HepG2 (cell line): ENCODE data around the gene SRCAP. TPM values are rescaled to one million over a fixed set of nuclear protein-coding genes. Genes with fewer than 3 reads are reported as not detected.

Experiments
- FOSL1 ChIP-seq: sonication (generic); formaldehyde crosslinking; IDR thresholded peaks from 2 replicates; pipeline ENCODE4 v1.9.0; 2021; ENCODE audit warnings: missing genetic modification reagents, borderline replicate concordance
- ISL2 ChIP-seq: sonication (generic); formaldehyde crosslinking; IDR thresholded peaks from 2 replicates; pipeline ENCODE4 v1.5.0; 2020; ENCODE audit warnings: missing genetic modification reagents
- MATR3 ChIP-seq: sonication (generic); formaldehyde crosslinking; IDR thresholded peaks from 2 replicates; pipeline ENCODE4 v1.4.0; 2020; ENCODE audit warnings: missing genetic modification reagents
- MEF2D ChIP-seq: sonication (generic); formaldehyde crosslinking; IDR thresholded peaks from 2 replicates; pipeline ENCODE4 v1.5.1; 2020; ENCODE audit warnings: mild to moderate bottlenecking, missing genetic modification reagents
- NFIB ChIP-seq: sonication (generic); formaldehyde crosslinking; IDR thresholded peaks from 2 replicates; pipeline ENCODE4 v1.9.0; 2021; ENCODE audit warnings: missing genetic modification reagents, mild to moderate bottlenecking, borderline replicate concordance
- RFXANK ChIP-seq: IDR thresholded peaks from 2 replicates; pipeline ENCODE4 v1.6.1; 2016
- SAFB2 ChIP-seq: sonication (generic); formaldehyde crosslinking; IDR thresholded peaks from 2 replicates; pipeline ENCODE4 v1.5.1; 2020; ENCODE audit warnings: missing genetic modification reagents, low read depth, mild to moderate bottlenecking, borderline replicate concordance
- SMAD9 ChIP-seq: sonication (generic); formaldehyde crosslinking; IDR thresholded peaks from 2 replicates; pipeline ENCODE4 v1.5.1; 2020; ENCODE audit warnings: mild to moderate bottlenecking, missing genetic modification reagents
- SMARCE1 ChIP-seq: fragments of 450-650 bp; IDR thresholded peaks from 2 replicates; pipeline ENCODE4 v1.6.1; 2017; ENCODE audit warnings: borderline replicate concordance
- ZMYM2 ChIP-seq: sonication (generic); formaldehyde crosslinking; IDR thresholded peaks from 2 replicates; pipeline ENCODE4 v1.8.0; 2022; ENCODE audit warnings: mild to moderate bottlenecking, missing genetic modification reagents
- ZNF20 ChIP-seq: sonication (generic); formaldehyde crosslinking; IDR thresholded peaks from 2 replicates; pipeline ENCODE4 v1.4.0; 2020; ENCODE audit warnings: mild to moderate bottlenecking, moderate library complexity, missing genetic modification reagents
- ZNF234 ChIP-seq: sonication (generic); formaldehyde crosslinking; conservative IDR thresholded peaks from 2 replicates; pipeline ENCODE4 v1.5.1; 2020; ENCODE audit warnings: mild to moderate bottlenecking, missing genetic modification reagents
- ZNF3 ChIP-seq: IDR thresholded peaks from 2 replicates; pipeline ENCODE4 v1.7.0; 2017; ENCODE audit warnings: inconsistent platforms
- ZNF333 ChIP-seq: sonication (generic); formaldehyde crosslinking; IDR thresholded peaks from 2 replicates; pipeline ENCODE4 v1.4.0; 2020; ENCODE audit warnings: mild to moderate bottlenecking, missing genetic modification reagents, borderline replicate concordance
- ZNF615 ChIP-seq: sonication (generic); formaldehyde crosslinking; IDR thresholded peaks from 2 replicates; pipeline ENCODE4 v1.5.0; 2020; ENCODE audit warnings: mild to moderate bottlenecking, missing genetic modification reagents, borderline replicate concordance
- ZNF747 ChIP-seq: sonication (generic); formaldehyde crosslinking; IDR thresholded peaks from 2 replicates; pipeline ENCODE4 v1.8.1; 2023; ENCODE audit warnings: missing genetic modification reagents, mild to moderate bottlenecking, borderline replicate concordance
- polyA plus RNA-seq, 8 experiments: library from polyadenylated mRNA; depleted of rRNA in 3 of 8; stranded (reverse) in 7 of 8; unstranded in 1 of 8; fragments of >200 nt; fragmentation: Illumina TruSeq in 4 of 8; extraction: Trizol in 4 of 8; gene quantifications; 2 replicates each; pipeline versions ENCODE4 v1.2.1 to v1.2.3, GENCODE V29; 2011 to 2016; ENCODE audit warnings: low read depth in 4 of 8, missing spikeins in 1 of 8, mixed read lengths in 1 of 8; ENCODE audit not compliant: insufficient read depth in 1 of 8
- total RNA-seq, 5 experiments: library from RNA; depleted of rRNA; stranded (reverse); fragments of >200 nt; fragmentation: Illumina TruSeq; extraction: Trizol; gene quantifications; 2 replicates each; pipeline ENCODE4 v1.2.3, GENCODE V29; 2016; ENCODE audit warnings: low read depth in 1 of 5
- TF ChIP-seq, protein P1 (sequence below): sonication (generic); formaldehyde crosslinking; conservative IDR thresholded peaks from 2 replicates; pipeline ENCODE4 v1.4.0; 2020; ENCODE audit warnings: missing genetic modification reagents
- TF ChIP-seq, protein P2 (sequence below): IDR thresholded peaks from 2 replicates; pipeline ENCODE4 v1.4.0; 2020; ENCODE audit warnings: mild to moderate bottlenecking, missing genetic modification reagents
- TF ChIP-seq, protein P3 (sequence below): sonication (generic); formaldehyde crosslinking; IDR thresholded peaks from 2 replicates; pipeline ENCODE4 v1.4.0; 2020; ENCODE audit warnings: missing genetic modification reagents; ENCODE audit errors: not compliant biosample characterization
- TF ChIP-seq, protein P4 (sequence below): IDR thresholded peaks from 2 replicates; pipeline ENCODE4 v1.6.1; 2016; ENCODE audit warnings: mild to moderate bottlenecking
- TF ChIP-seq, protein P5 (sequence below): IDR thresholded peaks from 2 replicates; pipeline ENCODE4 v1.6.1; 2016; ENCODE audit warnings: low read depth, borderline replicate concordance

Gene SRCAP
- total and polyA plus RNA-seq, 2 of the 13 experiments (the other 11 are each of a cell fraction or from before 2014, with no cell fraction given) = 4.9 to 9.0 TPM

DNA sequence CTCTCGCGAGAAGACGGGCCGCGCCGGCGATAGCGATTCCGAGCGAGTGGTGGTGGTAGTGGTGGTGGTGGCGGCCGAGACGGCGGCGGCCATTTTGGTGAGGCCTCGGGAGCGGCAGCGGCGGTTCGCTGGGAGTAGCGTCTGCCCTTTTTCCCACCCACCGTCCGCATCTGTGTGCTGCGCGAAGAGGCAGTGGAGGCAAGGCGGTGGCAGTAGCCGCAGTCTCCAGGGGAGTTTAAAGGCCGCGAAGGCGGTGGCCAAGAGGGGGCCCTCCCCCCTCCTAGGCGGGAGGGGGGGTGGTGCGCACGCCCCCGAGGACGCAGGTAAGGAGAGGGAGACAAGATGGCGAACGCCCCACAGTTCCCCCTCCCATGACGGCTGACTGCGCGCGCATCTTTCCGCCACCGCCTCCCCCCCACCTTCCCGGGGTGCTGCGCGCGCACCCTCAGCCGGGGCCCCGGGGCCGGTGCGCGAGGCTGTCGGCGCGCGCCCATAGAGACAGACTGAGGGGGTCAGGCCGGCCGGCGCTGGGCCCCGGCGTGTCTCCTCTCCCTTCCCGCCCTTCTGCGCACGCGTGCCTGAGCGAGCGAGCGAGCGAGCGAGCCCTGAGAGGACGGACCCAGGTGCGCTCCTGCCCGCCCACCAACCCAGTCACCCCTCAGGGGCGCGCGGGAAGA, 694 bp upstream of the SRCAP start (continued):
- TF ChIP-seq, protein P1, sequence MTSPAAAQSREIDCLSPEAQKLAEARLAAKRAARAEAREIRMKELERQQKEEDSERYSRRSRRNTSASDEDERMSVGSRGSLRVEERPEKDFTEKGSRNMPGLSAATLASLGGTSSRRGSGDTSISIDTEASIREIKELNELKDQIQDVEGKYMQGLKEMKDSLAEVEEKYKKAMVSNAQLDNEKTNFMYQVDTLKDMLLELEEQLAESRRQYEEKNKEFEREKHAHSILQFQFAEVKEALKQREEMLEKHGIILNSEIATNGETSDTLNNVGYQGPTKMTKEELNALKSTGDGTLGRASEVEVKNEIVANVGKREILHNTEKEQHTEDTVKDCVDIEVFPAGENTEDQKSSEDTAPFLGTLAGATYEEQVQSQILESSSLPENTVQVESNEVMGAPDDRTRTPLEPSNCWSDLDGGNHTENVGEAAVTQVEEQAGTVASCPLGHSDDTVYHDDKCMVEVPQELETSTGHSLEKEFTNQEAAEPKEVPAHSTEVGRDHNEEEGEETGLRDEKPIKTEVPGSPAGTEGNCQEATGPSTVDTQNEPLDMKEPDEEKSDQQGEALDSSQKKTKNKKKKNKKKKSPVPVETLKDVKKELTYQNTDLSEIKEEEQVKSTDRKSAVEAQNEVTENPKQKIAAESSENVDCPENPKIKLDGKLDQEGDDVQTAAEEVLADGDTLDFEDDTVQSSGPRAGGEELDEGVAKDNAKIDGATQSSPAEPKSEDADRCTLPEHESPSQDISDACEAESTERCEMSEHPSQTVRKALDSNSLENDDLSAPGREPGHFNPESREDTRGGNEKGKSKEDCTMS (CRISPR knock-in tag) = peak; percentile 60; the same call in 1 of the 2 replicates
- TF ChIP-seq, protein P2, sequence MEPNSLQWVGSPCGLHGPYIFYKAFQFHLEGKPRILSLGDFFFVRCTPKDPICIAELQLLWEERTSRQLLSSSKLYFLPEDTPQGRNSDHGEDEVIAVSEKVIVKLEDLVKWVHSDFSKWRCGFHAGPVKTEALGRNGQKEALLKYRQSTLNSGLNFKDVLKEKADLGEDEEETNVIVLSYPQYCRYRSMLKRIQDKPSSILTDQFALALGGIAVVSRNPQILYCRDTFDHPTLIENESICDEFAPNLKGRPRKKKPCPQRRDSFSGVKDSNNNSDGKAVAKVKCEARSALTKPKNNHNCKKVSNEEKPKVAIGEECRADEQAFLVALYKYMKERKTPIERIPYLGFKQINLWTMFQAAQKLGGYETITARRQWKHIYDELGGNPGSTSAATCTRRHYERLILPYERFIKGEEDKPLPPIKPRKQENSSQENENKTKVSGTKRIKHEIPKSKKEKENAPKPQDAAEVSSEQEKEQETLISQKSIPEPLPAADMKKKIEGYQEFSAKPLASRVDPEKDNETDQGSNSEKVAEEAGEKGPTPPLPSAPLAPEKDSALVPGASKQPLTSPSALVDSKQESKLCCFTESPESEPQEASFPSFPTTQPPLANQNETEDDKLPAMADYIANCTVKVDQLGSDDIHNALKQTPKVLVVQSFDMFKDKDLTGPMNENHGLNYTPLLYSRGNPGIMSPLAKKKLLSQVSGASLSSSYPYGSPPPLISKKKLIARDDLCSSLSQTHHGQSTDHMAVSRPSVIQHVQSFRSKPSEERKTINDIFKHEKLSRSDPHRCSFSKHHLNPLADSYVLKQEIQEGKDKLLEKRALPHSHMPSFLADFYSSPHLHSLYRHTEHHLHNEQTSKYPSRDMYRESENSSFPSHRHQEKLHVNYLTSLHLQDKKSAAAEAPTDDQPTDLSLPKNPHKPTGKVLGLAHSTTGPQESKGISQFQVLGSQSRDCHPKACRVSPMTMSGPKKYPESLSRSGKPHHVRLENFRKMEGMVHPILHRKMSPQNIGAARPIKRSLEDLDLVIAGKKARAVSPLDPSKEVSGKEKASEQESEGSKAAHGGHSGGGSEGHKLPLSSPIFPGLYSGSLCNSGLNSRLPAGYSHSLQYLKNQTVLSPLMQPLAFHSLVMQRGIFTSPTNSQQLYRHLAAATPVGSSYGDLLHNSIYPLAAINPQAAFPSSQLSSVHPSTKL (CRISPR knock-in tag) = peak; percentile 62
- TF ChIP-seq ZNF234 (CRISPR knock-in tag) (no peak), MEF2D (CRISPR knock-in tag) (peak; percentile 81), FOSL1 (CRISPR knock-in tag) (no peak), SMARCE1 (no peak), RFXANK (CRISPR knock-in tag) (no peak; the same call in 1 of the 2 replicates), ZNF20 (CRISPR knock-in tag) (no peak), SAFB2 (peak; percentile 75), ISL2 (CRISPR knock-in tag) (peak; percentile 90), SMAD9 (CRISPR knock-in tag) (no peak), ZNF615 (CRISPR knock-in tag) (no peak; the same call in 1 of the 2 replicates), ZNF333 (no peak), ZNF747 (CRISPR knock-in tag) (peak; percentile 99), MATR3 (0 out of 2 replicates have a peak, but pooled peaks have one; percentile 59), NFIB (CRISPR knock-in tag) (no peak), ZNF3 (0 out of 2 replicates have a peak, but pooled peaks have one; percentile 17), ZMYM2 (no peak)
- TF ChIP-seq, protein P3, sequence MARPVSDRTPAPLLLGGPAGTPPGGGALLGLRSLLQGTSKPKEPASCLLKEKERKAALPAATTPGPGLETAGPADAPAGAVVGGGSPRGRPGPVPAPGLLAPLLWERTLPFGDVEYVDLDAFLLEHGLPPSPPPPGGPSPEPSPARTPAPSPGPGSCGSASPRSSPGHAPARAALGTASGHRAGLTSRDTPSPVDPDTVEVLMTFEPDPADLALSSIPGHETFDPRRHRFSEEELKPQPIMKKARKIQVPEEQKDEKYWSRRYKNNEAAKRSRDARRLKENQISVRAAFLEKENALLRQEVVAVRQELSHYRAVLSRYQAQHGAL (CRISPR knock-in tag) = peak; percentile 30
- TF ChIP-seq, protein P4, sequence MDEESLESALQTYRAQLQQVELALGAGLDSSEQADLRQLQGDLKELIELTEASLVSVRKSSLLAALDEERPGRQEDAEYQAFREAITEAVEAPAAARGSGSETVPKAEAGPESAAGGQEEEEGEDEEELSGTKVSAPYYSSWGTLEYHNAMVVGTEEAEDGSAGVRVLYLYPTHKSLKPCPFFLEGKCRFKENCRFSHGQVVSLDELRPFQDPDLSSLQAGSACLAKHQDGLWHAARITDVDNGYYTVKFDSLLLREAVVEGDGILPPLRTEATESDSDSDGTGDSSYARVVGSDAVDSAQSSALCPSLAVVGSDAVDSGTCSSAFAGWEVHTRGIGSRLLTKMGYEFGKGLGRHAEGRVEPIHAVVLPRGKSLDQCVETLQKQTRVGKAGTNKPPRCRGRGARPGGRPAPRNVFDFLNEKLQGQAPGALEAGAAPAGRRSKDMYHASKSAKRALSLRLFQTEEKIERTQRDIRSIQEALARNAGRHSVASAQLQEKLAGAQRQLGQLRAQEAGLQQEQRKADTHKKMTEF (CRISPR knock-in tag) = peak; percentile 100
- TF ChIP-seq, protein P5, sequence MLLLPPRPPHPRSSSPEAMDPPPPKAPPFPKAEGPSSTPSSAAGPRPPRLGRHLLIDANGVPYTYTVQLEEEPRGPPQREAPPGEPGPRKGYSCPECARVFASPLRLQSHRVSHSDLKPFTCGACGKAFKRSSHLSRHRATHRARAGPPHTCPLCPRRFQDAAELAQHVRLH (CRISPR knock-in tag) = peak; percentile 87; the same call in 1 of the 2 replicates
